ENCODE results near the gene IFIT2.
"Not testable (repeated sequence)": the region's sequence is repeated elsewhere in the genome, so short reads cannot be mapped to it uniquely, and the experiment has no call there.

The IFIT2 gene

DNA sequence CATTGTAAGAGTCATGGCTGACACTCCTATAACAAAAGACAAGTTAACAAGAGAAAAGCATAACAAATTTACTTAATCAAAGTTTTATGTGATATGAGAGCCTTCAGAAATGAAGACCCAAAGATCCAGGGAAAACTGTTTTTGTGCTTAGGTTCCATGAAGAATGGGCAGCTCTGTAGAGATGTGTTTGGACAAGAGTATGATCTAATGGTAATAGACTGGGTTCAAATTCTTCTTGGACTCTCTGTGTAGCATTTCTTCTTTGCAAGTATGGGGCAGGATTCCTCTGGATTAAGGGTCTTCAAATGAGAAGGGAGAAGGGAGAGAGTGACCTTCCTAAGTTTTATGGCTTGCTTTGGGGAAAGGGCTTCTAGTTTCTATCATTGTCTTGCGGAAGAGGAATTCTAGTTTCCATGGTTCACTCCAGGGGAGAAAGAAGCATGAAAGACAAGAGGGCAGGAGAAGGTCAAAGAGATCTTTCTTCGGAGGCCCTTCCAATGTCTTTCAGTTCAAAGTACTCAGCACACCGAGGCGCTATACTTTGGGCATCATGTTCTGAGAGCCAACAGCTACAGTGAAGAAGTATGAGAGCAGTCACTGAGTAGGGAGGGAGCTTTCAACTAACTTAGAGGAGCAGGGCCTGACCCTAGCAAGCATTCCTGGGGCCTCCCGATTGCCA, 41.4 kb downstream of the IFIT2 start:
- DNase-seq, result no peak

DNA sequence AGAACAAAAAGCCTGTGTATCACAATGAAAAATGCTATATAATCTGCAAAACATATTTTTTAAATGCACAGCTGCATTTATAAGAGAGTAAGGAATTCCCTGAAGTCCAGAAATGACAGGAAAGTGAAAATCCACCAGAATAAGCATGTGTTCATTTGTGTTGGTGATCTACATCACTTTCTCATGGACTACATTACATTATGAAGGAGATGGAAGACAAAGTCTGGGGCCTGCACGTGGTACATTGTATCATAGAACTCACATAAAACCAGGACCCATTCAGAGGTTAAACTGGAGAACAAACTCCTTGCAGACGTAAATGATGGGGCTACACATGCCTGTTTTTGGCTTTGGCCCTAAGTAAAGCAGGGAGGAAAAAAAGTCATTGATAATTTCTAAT, 42.3 kb downstream of the IFIT2 start:
- DNase-seq, result no peak

DNA sequence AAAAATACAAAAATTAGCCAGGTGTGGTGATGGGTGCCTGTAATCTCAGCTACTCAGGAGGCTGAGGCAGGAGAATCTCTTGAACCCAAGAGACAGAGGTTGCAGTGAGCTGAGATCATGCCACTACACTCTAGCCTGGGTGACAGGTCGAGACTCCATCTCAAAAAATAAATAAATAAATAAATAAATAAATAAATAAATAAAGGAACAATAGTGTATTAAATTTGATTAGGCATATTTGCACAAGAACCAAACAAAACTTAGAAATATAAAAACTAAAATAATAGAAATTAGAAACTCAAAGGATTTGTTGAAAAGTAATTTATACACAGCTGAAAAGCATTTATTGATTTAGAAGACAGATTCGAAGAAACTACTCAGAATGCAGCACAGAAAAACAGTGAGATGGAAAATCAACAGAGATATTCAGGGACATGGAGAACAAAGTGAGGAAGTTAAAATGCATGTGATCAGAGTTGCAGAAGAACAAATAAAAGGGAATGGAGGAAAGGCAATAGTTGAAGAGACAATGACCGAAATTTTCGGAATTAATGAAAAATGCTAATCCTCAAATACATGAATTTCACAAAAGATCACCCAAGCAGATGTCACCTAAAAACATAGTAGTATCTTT, 43.6 kb downstream of the IFIT2 start:
- no peak for DNase-seq

DNA sequence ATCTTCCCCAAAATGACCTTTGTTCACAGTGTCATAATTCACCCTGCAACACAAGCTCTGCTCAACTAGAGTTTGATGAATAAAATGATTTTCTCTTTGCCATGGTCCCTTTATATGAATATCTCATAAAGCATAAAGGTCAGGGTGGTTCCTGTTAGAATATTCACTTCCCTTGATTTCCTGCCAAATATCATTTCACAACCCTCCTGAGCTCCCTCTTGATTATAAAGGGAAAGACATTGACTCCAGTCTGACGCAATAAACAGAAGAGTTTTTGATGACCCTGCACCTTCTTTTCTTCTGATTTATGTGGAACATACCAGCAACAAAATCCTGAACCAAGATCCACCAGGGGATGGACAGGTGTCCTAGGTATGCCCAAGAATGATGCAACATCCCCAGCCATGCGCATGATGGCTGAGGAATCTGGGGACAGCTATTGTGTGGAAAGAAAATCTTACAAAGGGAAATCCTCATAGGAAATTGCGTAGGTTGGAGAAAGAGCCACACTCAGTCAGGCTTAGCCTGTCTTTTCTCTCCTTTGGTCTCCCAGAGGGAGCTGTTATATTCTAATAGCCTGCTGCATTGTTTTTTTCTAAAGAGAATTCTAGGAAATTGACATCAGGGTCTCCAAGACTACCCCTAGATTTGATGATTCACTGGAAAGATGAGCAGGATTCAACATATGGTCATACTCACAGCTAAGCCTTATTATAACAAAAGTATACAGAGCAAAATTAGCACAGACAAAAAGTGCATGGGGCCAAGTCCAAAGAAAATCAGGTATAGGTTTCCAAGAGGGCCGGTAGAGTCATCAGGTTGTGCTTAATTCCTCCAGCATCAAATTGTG, 44.8 kb downstream of the IFIT2 start:
- no peak for DNase-seq

DNA sequence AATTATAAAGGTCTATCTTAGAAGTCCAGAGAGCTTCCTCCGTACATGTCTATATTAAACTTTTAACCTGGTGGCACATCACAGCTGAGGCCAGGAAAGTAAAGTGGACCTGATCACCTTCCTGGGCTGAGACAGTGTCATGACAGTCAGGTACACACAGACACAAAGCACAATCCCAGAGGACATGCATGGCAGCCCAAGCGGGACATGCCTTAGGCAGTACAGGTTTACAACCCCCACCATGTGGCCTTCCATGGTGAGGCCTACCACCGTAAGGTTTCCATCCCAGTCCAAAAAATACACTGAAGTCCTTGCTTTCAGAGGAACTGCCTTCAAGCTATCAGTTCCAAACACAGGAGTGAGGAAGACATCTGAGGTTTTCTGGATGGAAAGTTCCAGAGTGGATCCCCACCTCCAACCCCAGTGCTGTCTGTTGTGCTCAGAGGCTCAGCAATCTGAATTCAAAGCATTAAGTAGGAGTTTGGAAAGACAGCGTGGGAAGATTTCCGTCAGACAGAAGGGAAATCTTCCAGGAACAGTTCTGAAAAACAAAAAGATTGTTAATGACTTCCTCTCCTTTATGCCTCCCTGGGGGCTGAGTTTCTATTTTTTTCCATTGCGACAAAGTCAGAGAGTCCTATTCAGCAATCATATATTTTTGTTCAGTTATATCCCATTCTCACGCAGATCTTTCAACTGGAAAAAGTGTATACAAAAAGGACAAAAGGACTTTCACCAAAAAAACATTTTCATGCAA, 46.0 kb downstream of the IFIT2 start:
- DNase-seq, result no peak

DNA sequence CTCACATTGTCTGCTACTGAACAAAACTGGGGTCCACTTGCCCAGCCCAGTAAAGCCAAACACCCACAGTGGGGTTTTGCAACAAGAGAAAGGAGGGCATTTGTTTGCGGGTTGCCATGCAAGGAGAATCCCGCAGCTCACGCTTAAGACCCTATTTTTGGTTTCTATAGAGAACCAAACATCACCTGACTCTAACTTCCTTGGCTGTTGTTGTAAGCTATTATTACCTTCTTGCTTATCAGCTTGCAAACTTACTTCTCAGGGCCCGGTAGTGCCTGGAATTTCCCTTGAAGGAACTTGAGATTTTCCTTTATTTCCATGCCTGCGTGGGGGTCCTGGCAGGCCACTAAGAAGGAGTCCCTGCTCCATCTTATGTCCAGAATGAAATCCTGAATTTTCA, 46.6 kb downstream of the IFIT2 start:
- DNase-seq, result no peak

DNA sequence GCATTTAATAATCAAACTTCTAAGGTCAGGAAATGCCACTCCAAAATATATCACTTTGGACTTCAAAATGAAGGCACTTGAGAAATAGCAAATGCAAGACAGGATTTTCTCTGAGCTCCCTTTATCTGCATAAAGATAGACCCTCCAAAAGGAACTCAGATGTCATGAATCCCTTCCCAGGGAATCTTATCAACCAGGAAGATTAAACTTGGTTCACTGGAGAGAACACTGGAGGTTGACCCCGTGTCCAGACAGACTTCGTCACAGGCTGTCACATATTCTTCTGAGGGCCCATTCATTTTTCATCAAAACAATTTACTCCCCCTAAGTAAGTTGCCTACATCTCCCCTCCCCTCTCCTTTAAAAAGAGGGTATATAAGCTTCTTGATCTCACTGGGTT, 47.1 kb downstream of the IFIT2 start:
- no peak for DNase-seq

DNA sequence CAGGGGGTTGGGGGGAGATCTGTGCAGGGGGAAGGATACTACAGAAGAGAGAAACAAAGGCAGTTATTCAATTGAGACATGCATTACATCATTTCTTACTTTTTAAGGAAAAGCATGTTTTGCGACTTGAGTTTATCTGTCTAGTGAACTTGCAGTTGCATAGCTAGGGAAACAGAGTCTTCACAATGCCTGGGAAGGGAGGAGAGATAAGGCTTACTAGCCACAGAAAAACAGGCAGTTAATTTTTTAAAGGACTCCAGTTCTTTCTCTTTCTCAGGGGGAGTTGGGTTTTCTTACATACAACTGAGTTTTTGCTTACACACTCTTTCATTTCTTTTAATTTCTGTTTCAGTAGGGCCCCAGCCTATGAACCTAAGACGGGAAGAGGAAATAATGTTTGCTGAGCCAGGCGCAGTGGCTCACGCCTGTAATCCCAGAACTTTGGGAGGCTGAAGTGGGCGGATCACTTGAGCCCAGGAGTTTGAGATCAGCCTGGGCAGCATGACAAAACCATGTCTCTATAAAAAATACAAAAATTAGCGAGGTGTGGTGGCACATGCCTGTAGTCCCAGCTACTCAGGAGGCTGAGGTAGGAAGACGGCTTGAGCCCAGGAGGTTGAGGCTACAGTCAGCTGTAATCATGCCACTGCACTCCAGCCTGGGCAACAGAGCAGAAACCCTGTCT, 48.9 kb downstream of the IFIT2 start:
- not testable (repeated sequence) for DNase-seq

DNA sequence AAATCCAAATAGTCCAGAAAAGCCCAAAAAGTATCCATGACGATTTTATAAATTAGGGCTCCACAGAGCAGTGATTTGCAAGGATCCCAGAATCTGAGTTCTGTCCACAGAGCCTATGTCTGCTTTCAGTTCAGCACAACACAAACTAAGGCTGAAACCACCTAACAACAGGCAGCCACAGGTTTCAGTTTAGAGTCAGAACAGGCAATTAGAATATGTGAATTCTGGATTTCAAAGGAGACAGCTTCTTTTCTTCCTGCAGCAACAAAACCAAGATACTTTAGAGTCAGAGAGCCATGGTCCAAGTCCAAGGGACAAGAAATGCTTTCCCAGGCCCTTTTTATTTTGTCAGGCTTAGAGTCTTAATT, 49.5 kb downstream of the IFIT2 start:
- no peak for DNase-seq

DNA sequence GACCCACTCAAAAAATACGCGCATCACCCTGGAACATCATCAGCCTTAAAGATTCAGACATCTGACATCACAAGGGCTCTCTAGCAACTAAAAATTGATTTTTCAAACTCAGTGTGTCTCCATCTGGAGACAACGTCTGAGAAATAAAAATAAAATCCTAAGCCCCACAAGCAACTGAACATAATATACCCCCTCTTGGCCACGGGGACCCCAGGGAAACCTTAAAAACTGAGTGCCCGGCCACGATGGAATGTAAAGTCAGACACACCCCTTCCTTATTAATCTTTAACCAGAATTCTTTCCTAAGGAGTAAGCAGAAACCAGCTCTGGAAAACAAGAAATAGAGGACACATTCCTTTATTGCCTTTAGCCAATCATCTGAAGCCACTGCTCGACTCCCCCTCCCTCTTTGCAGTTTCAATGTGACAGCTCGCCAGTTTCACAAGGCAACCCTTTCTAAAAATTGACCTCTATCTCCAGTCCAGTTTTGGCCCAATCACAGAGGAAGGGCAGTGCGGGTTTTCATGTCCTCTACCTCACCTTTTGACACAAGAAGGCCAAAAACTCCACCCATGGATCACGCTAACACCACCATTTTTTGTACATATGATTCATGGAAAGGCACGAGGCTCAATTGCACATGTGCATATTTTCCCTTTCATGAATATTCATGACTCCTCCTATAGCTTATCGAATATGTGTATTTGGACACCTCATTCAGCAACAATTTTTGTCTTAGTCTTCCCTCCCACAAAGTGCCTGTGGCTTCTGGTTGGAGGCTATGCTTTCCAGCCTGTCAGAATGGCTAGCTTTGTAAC, 50.1 kb downstream of the IFIT2 start:
- DNase-seq, result no peak

DNA sequence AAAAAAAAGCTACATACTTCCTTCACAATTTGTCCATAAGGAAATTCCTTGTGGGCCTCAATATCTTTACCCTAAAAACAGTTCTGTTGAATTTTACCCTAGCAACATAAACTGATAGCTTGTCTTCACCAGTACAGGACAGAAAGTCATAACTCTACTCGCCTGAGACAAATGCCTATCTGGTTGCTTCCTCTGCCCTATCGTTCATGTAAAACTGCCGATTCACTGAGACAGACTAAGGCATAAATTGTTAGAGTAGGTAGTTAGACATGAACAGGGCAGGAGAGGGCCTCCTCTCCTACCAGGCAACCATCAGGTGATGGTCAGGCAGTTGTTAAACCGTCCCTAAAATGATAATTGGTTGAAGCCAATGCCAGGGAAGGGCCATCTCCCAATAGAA, 51.0 kb downstream of the IFIT2 start:
- DNase-seq, result no peak

DNA sequence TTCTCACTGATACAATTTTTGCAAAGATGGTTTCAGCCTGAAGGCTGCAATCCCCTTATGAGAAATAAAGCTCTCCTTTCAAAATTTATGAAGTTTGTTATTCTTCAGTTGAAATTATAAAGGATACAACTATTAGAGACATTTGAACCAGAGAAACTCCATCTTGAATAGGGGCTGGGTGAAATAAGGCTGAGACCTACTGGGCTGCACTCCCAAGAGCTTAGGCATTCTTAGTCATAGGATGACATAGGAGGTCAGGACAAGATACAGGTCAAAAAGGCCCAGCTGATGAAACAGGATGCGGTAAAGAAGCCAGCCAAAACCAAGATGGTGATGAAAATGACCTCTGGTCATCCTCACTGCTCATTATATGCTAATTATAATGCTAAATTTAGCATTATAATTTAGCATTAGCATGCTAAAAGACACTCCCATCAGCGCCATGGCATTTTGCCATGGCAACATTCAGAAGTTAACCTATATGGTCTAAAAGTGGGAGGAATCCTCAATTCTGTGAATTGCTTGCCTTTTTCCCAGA, 53.6 kb downstream of the IFIT2 start:
- no peak for DNase-seq

DNA sequence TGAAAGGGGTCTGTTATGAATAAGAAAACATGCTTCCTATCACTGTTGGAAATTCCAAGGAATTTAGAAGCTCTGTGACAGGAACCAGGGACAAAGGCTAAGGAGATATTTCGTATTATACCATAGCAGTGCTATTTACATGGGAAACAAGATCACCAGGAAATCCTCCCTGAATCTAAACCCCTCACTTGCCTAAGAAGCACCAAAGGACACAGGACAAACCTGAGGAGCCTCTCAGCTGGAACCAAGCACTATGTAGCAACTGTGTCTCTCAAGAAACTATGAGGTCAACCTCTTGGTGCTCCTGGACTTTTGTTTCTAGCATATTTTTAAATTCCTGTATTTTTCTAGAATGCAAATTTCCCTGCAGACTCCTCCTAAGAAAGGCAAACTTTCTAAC, 55.2 kb downstream of the IFIT2 start:
- no peak for DNase-seq

DNA sequence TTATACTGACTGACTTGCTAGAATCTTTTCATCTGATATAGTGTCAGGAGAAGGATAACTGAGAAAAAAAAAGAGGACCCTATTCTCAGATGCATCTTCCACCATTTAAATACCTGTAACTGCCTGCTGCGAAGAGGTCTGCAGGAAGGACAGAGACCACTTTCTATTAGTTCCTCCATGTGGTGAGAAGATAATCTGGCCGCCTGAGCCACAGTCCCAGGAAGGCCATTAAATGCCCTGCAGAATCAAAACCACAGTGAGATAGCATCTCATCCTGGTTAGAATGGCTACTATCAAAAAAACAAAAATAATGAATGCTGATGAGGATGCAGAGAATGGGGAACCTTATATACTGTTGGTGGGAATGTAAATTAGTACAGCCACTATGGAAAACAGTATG, 56.1 kb downstream of the IFIT2 start:
- DNase-seq, result no peak
